ENCODE measurements around the gene MAML3.

GRCh38 chr4:140019619-140020347, 134.2 kb downstream of the MAML3 start:
- TF ChIP-seq CEBPB (IDR thresholded peaks at IDR 0.05) (no peak), MAX (IDR thresholded peaks at IDR 0.05) (no peak), TEAD4 (IDR thresholded peaks at IDR 0.05) (no peak), EP300 (IDR thresholded peaks at IDR 0.05; ENCODE audit: borderline replicate concordance) (no peak), ZBTB7A (IDR thresholded peaks at IDR 0.05; ENCODE audit: low read depth) (no peak), CREB1 (IDR thresholded peaks at IDR 0.05; ENCODE audit: low read depth) (no peak), USF1 (IDR thresholded peaks at IDR 0.05) (no peak)

All from Ishikawa (cell line).